Fibroblast of mammary gland (primary cell): ENCODE measurements around the gene SLC35B2.

Source experiments
- DNase-seq: peaks from one replicate; pipeline ENCODE4 v3.0.0-alpha.2; 2010; ENCODE audit warnings: low read depth
- H3K4me3 ChIP-seq: 2 replicates; pipeline ENCODE4 v1.5.1; 2011; ENCODE audit warnings: low read depth, mild to moderate bottlenecking, low read length, moderate library complexity; ENCODE audit not compliant: control insufficient read depth
- TF ChIP-seq, protein P1 (sequence below): conservative IDR thresholded peaks from 2 replicates; pipeline ENCODE4 v1.5.1; 2011; ENCODE audit warnings: low read depth, low read length, inconsistent platforms; ENCODE audit not compliant: control insufficient read depth, insufficient read depth

Gene SLC35B2

GRCh38 chr6:44257753-44258324, 511 bp upstream of the SLC35B2 start:
- peak overlapping the region; percentile 38 for H3K4me3 ChIP-seq
- no peak for DNase-seq
- TF ChIP-seq, protein P1, sequence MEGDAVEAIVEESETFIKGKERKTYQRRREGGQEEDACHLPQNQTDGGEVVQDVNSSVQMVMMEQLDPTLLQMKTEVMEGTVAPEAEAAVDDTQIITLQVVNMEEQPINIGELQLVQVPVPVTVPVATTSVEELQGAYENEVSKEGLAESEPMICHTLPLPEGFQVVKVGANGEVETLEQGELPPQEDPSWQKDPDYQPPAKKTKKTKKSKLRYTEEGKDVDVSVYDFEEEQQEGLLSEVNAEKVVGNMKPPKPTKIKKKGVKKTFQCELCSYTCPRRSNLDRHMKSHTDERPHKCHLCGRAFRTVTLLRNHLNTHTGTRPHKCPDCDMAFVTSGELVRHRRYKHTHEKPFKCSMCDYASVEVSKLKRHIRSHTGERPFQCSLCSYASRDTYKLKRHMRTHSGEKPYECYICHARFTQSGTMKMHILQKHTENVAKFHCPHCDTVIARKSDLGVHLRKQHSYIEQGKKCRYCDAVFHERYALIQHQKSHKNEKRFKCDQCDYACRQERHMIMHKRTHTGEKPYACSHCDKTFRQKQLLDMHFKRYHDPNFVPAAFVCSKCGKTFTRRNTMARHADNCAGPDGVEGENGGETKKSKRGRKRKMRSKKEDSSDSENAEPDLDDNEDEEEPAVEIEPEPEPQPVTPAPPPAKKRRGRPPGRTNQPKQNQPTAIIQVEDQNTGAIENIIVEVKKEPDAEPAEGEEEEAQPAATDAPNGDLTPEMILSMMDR = no peak

GRCh38 chr6:44256775-44257024, 628 bp downstream of the SLC35B2 start:
- peak overlapping the region; percentile 82 for H3K4me3 ChIP-seq
- TF ChIP-seq, protein P1 = no peak
- no peak for DNase-seq

GRCh38 chr6:44255871-44256774, 1.2 kb downstream of the SLC35B2 start:
- no peak for DNase-seq
- TF ChIP-seq, protein P1 = no peak
- H3K4me3 ChIP-seq = peak overlapping the region; percentile 82

GRCh38 chr6:44255105-44255808, 2.1 kb downstream of the SLC35B2 start:
- no peak overlapping the region for H3K4me3 ChIP-seq
- TF ChIP-seq, protein P1 = no peak
- DNase-seq = no peak

GRCh38 chr6:44254191-44255104, 2.9 kb downstream of the SLC35B2 start:
- TF ChIP-seq, protein P1 = no peak
- DNase-seq = no peak
- H3K4me3 ChIP-seq = no peak overlapping the region
